Measurements from ENCODE around the gene SLC32A1.

Gene SLC32A1

GRCh38 chr20:38770546-38770945 is 46.3 kb downstream of the SLC32A1 start:
- no peak overlapping the region for H3K4me3 ChIP-seq (ENCODE audit: low read length)
- no peak for DNase-seq (ENCODE audit: low read depth)
- TF ChIP-seq, protein P1, sequence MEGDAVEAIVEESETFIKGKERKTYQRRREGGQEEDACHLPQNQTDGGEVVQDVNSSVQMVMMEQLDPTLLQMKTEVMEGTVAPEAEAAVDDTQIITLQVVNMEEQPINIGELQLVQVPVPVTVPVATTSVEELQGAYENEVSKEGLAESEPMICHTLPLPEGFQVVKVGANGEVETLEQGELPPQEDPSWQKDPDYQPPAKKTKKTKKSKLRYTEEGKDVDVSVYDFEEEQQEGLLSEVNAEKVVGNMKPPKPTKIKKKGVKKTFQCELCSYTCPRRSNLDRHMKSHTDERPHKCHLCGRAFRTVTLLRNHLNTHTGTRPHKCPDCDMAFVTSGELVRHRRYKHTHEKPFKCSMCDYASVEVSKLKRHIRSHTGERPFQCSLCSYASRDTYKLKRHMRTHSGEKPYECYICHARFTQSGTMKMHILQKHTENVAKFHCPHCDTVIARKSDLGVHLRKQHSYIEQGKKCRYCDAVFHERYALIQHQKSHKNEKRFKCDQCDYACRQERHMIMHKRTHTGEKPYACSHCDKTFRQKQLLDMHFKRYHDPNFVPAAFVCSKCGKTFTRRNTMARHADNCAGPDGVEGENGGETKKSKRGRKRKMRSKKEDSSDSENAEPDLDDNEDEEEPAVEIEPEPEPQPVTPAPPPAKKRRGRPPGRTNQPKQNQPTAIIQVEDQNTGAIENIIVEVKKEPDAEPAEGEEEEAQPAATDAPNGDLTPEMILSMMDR (IDR thresholded peaks at IDR 0.05; ENCODE audit: insufficient read depth, low read depth, low read length, missing control alignments), result no peak

DNA sequence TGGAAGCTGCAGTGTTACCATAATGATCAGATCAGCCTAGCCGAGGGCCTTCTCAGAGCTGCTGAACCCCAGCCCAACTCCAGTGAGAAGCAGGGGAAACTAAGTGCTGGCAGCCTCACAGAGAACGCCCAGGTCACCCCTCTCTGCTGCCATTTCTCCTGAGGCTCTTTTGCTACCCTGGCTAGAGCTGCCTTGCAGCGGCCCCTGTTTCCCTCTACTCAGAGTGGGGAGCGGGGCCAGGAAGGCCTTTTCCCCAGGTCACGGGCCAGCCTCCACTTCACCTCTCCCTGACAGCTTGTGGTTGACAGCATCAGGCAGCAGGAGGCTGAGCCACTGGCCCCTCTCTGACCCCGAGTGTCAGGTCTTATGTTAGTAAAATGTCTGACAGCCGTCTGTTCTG is 46.7 kb downstream of the SLC32A1 start:
- DNase-seq (ENCODE audit: low read depth), result no peak
- TF ChIP-seq, protein P1 (IDR thresholded peaks at IDR 0.05; ENCODE audit: insufficient read depth, low read depth, low read length, missing control alignments), result no peak
- no peak overlapping the region for H3K4me3 ChIP-seq (ENCODE audit: low read length)

DNA sequence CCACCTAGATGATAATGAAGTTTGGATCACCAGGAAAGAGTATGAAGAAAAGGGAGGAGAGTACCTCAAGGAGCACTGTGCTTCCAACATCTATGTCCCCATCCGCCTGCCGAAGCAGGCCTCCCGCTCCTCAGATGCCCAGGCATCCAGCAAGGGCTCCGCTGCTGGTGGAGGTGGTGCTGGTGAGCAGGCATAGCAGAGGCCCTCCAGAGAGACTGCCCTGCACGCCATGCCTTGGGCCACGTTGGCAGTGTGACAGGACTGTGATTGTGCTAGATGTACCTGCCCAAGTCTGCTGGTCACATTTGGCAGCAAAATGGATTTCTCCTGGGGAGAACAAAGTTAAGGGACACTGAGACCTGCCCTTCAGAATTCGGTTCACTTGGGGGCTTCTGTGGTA is 47.3 kb downstream of the SLC32A1 start:
- TF ChIP-seq, protein P1 (IDR thresholded peaks at IDR 0.05; ENCODE audit: insufficient read depth, low read depth, low read length, missing control alignments), result no peak

DNA sequence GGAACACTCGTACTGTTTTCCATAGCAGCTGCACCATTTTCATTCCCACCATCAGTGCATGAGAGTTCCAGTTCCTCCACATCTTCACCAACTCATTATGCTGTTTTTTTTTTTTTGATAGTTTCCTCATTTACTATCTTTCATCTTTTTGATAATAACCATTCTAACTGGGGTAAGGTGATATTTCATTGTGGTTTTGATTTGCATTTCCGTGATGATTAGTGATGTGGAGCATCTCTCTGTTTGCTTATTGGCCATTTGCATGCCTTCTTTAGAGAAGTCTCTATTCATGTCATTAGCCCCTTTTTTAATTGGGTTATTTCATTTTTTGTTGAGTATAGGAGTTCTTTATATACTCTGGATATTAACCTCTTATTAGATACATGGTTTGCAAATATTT is 49.9 kb downstream of the SLC32A1 start:
- DNase-seq (ENCODE audit: low read depth), result no peak
- no peak overlapping the region for H3K4me3 ChIP-seq (ENCODE audit: low read length)
- TF ChIP-seq, protein P1 (IDR thresholded peaks at IDR 0.05; ENCODE audit: insufficient read depth, low read depth, low read length, missing control alignments), result no peak

More for the DNA sequence above, 47.3 kb downstream of the SLC32A1 start:
- H3K4me3 ChIP-seq (ENCODE audit: low read length), result no peak overlapping the region
- no peak for DNase-seq (ENCODE audit: low read depth)

GRCh38 chr20:38776363-38776762 is 52.1 kb downstream of the SLC32A1 start:
- no peak overlapping the region for H3K4me3 ChIP-seq (ENCODE audit: low read length)
- TF ChIP-seq, protein P1 (IDR thresholded peaks at IDR 0.05; ENCODE audit: insufficient read depth, low read depth, low read length, missing control alignments), result no peak
- no peak for DNase-seq (ENCODE audit: low read depth)
